AG10803 (cell line): ENCODE measurements around the gene OTUD5.

ENCODE experiments used
- DNase-seq: peaks from one replicate; pipeline ENCODE4 v3.0.0; 2010; ENCODE audit warnings: low read depth
- H3K4me3 ChIP-seq: 2 replicates; pipeline ENCODE4 v1.5.1; 2011; ENCODE audit warnings: mild to moderate bottlenecking, low read length, control low read depth
- TF ChIP-seq, protein P1 (sequence below): conservative IDR thresholded peaks from 2 replicates; pipeline ENCODE4 v1.5.1; 2011; ENCODE audit warnings: mild to moderate bottlenecking, low read length, control low read depth, inconsistent platforms

Gene OTUD5

DNA sequence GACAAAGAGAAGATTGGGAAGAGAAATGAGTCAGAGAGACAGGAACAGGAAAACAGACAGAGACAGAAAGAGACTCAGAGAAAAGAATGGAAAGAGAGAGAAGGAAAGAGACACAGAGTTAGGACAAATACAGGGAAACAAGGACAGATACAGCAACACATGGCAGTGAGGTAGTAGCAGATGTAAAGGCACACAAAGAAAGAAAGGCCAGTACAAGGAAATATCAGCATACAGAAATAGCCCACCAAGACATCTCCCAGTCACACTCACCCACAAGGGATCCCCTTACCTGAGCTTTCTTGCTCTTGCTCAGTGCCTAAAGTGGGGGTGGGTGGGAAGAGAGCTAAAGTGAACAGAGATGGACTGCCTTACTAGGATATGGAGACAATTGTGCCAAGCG is 40.5 kb upstream of the OTUD5 start:
- TF ChIP-seq, protein P1, sequence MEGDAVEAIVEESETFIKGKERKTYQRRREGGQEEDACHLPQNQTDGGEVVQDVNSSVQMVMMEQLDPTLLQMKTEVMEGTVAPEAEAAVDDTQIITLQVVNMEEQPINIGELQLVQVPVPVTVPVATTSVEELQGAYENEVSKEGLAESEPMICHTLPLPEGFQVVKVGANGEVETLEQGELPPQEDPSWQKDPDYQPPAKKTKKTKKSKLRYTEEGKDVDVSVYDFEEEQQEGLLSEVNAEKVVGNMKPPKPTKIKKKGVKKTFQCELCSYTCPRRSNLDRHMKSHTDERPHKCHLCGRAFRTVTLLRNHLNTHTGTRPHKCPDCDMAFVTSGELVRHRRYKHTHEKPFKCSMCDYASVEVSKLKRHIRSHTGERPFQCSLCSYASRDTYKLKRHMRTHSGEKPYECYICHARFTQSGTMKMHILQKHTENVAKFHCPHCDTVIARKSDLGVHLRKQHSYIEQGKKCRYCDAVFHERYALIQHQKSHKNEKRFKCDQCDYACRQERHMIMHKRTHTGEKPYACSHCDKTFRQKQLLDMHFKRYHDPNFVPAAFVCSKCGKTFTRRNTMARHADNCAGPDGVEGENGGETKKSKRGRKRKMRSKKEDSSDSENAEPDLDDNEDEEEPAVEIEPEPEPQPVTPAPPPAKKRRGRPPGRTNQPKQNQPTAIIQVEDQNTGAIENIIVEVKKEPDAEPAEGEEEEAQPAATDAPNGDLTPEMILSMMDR = no peak
- H3K4me3 ChIP-seq = no peak overlapping the region
- DNase-seq = no peak

DNA sequence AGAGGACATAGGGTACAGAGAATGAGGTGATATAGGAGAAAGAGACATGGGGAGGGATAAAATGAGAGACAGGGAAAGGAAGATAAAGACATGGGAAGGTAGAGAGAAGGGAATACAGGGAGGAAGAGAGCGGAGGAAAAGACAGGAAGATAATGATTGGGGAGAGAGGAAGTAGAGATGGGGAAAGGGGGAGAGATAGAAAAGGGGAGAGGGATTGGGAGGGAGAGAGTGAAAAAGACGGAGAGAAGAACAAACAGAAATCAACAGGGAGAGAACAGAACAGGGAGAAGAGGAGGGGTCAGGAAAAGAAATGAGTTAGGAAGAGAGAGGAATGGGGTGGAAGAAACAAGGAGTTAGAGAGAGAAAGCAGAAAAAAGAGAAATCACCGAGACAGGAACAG is 40.0 kb upstream of the OTUD5 start:
- TF ChIP-seq, protein P1 = no peak

DNA sequence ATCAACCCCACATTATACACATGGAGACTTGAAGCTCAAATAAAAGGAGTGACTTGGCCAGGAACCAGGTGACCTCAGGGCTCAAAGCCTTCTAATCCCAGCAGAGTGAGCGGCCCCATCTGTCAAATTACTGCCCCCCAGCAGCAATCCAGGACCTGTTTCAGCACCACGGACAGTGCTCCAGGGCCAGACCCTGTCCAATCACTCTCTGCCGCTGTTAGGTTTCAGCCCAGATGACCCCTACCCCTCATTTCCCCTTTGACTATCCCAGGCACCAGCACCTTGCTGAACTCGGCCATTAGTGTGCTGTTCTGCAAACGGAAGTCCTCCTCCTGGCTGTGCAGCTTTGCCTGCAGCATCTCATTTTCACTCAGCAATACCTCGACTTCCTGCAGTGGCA is 39.6 kb upstream of the OTUD5 start:
- TF ChIP-seq, protein P1 = no peak
- DNase-seq = no peak
- no peak overlapping the region for H3K4me3 ChIP-seq

More for the DNA sequence above, 40.0 kb upstream of the OTUD5 start:
- DNase-seq = no peak
- no peak overlapping the region for H3K4me3 ChIP-seq

DNA sequence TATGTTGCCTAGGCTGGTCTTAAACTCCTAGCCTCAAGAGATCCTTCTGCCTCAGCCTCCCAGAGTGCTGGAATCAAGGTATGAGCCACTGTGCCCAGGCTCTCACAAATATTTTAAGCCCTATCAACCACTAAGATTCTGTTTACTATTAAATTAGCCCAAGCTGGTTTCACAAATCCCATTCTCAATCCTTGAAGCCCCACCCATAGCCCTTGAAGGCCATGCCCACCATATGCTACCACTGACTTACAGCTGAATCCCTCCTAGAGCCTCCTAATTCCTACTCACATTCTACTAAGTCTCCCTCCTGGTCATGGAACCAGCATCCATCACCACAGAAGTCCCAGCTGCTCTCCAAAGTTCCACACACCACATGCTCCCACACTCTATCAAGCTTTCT is 34.9 kb upstream of the OTUD5 start:
- TF ChIP-seq, protein P1 = no peak
- no peak for DNase-seq
- no peak overlapping the region for H3K4me3 ChIP-seq

DNA sequence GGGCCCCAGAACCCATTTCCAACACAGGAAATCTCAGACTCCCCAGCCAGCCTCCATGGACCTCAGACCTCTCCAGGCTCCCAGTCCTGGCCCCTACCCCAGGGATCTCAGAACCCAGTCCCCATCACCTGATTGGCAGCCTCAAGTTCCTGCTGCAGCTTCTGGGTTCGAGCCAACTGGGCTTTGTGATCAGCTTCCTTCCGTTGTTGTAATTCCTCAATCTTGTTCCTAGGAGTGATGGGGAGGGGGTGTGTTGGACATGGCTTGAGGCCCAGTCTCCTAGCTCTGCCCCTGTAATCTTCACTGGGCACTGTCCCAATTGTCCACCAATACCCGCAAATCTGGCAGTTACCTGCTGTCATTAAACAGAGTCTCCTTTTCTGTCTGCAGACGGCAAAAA is 32.1 kb upstream of the OTUD5 start:
- H3K4me3 ChIP-seq = no peak overlapping the region
- TF ChIP-seq, protein P1 = no peak
- no peak for DNase-seq

DNA sequence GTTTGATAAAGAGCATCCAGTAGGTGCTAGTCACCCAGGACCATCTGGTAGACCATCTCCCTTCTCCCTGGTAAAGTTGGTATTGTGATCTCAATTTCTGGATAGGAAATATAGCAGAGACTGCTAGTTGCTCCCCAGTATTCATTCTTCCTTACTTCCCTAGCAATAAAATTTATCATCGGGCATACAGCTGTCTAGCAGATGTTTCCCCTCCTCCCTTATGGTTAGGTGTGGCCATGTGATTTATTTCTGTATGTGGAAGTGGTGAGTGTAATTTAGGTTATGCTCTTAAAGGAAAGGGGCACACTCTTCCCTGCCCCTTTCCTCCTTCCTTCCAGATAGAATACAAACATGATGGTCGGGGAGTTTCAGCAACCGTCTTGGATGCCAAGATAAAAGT is 26.5 kb upstream of the OTUD5 start:
- H3K4me3 ChIP-seq = no peak overlapping the region
- peak; percentile 4 for DNase-seq
- TF ChIP-seq, protein P1 = no peak

DNA sequence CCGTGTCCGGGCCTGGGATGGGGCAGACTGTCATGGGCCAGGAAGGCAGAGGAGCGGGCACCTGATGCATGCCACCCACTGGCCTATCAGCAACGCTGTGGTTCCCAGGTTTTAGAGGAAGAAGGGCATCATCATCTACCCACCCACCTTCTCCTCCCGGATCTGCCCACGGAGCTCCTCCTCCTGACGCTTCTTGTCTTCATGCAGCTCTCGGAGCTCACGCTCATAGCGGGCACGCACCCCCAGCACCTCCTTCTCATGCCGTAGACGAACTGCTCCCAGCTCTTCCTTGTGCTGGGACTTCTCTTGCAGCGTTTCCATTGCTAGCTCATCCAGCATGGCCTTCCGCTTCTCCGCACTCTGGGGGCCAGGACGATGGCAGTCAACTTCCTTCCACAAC is 25.7 kb upstream of the OTUD5 start:
- no peak for DNase-seq
- no peak overlapping the region for H3K4me3 ChIP-seq
- TF ChIP-seq, protein P1 = no peak
